ENCODE data around the gene DRC7.

The DRC7 gene

DNA sequence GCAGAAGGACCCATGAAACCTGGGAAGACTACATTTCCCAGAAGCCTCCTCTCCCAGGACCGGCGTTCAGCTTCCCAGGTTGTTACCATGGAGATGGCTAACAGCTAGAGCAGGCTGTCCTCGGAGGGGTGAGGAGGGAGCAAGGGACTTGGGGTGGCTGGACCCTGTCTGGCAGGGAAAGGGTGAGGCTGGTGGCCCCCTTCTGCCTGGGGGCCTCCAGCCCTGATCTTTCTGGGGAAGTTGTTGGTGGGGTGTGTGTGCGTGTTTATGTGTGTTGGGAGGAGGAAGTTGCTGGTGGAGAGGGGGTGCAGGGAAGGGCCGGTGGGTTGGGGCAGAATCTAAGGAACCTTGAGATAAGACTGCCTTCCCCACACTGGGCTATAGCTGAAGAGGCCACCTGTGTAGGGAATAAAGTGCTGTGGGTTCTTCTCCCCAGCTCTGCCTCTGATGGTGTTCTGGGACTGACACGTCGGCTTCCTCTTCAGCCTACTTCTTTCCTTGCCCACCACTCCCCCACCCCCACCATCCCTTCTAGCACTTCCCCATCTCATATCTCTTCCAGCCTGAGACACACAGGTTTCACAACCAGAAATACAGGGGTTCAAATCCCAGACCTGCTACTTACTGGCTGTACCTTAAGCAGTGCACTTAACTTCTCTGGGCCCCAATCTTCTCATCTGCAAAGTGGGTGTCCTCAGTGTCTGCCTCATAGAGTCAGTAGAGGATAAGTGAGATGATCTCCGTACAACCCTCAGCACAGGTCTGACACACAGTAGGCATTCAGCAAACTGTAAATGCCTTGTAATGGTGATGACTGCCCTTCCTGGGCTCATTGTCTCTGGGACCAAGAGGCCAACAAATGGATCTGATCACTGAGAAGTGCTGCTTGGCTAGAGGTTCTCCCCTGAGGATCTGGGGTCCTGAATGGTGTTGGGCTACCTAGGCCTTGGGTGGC, at the start of gene DRC7:
TSS of gene DRC7 (plus strand) at position 82 of the 955 bp plus-strand sequence. CDS start 3,144 bp downstream, outside the sequence.
- DNase-seq, result peak; percentile 36

GRCh38 chr16:57645169-57645568, 49.4 kb upstream of the DRC7 start:
- no peak for DNase-seq

- no peak for DNase-seq
Measured at GRCh38 chr16:57645691-57646387, 48.8 kb upstream of the DRC7 start.

DNA sequence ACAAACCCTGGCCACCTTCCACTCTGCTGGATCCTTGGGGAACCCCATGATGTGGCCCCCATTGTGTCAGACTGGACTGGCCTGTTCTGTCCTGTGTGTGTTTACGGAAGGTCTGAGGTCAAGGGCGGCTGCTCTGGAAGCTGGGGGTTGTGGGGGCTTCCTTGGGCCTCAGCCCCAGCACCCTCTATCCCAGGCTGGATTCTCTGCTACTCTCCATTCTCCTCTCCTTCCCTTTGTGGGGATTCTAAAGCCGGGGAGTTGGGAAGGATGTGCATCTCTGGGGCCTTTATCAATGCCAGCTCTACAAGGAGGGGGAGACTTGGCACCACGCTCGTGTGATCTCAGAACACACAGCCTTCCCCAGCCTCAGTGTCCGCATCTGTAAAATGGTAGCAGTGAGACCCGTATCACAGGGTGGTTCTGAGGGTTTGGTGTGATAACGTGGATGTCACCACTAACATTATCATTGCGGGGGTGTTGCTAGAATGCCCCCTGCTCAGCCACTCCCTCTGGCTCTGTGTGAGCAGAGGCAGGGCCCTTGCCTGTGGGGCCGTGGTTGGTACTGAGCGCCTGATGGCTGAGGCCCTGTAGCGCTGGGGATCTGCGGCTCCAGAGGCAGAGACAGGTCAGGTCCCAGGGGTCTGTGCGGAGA, 48.1 kb upstream of the DRC7 start:
- DNase-seq, result no peak

- DNase-seq, result no peak
Measured at GRCh38 chr16:57647136-57647875, 47.3 kb upstream of the DRC7 start.

GRCh38 chr16:57648125-57648524, 46.5 kb upstream of the DRC7 start:
- no peak for DNase-seq

DNA sequence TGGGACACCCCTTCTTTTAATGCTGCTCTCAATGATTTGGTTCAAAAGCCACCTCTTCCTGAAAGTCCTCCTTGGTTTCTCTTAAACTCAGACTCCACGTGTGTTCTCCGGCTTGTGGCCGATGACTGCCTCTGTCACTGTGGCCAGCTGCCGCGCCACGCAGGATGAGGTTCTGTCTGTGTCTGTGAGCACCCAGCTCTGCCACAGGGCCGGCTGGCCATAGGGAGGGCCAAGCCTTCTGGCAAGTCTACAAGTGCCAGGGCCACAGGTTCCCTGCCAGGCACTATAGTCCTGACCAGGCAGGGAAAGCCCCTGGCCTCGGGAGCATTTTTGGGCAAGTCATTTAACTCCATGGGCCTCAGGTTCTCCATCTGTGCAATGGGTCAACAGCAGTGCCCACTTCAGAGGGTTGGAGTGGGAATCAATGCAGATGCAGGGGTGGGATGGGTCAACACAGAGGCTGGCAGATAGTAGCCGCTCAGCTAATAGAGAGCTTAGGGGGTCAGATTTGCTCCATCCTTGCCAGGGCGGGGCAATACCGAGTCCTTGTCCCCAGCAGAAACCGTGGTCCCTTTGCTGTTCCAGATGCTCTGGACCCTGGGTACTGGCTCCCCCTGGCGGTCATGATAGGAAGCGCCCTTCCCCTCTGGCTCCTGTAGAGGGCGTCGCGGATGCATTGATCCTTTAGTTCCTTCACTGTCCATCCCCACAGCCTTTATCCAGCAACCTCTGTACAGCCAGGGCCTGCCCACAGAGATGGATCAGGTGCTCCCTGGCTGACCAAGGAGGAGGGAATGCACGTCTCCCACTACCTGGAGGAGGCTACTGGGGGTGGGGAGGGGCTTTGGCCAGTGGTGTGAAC, 45.8 kb upstream of the DRC7 start:
- DNase-seq, result peak; percentile 79

DNA sequence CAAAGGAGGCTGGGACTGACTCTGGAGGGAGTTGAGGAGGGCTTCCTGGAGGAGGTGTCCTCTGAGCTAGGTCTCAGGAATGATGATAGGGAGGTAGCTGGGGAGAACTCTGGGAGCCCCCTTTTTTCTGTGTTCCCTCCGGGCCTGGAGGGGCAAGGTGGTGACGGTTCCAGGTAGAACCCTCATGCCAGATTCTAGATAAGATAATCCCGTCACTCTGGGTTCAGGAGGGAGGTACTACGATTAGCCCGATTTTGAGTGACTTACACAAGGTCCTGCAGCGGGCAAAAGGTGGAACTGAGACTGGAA, 45.2 kb upstream of the DRC7 start:
- no peak for DNase-seq

DNA sequence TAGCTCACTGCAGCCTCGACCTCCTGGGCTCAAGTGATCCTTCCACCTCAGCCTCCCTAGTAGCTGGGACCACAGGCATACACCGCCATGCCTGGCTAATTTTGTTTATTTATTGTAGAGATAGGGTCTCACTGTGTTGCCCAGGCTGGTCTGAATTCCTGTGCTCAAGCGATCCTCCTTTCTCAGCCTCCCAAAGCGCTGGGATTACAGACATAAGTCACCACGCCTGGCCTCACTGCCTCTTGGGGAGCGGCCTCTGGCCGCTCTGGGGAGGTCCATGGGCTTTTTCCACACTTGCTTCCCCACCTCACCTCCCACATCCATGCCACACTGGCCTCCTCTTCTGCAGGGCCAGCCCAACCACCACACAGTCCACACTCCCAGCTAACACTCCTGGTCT, 44.8 kb upstream of the DRC7 start:
- DNase-seq, result no peak

GRCh38 chr16:57651344-57652333, 43.0 kb upstream of the DRC7 start:
- DNase-seq, result no peak

- no peak for DNase-seq
Measured at GRCh38 chr16:57652695-57653471, 41.7 kb upstream of the DRC7 start.

DNA sequence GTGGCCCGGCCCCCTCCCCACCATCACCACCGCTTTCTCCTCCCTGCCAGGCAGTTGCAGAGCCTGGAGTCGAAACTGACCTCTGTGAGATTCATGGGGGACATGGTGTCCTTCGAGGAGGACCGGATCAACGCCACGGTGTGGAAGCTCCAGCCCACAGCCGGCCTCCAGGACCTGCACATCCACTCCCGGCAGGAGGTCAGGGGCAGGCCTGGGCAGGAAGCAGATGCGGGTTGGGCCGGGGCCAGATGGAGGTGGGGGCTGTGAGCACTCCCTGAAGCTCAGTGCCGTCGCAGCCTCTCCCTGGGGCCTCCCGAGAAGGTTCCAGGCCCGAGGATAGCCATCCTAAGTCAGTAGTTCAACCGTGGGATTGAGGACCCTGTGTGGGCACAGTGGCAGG, 40.7 kb upstream of the DRC7 start:
- no peak for DNase-seq

DNA sequence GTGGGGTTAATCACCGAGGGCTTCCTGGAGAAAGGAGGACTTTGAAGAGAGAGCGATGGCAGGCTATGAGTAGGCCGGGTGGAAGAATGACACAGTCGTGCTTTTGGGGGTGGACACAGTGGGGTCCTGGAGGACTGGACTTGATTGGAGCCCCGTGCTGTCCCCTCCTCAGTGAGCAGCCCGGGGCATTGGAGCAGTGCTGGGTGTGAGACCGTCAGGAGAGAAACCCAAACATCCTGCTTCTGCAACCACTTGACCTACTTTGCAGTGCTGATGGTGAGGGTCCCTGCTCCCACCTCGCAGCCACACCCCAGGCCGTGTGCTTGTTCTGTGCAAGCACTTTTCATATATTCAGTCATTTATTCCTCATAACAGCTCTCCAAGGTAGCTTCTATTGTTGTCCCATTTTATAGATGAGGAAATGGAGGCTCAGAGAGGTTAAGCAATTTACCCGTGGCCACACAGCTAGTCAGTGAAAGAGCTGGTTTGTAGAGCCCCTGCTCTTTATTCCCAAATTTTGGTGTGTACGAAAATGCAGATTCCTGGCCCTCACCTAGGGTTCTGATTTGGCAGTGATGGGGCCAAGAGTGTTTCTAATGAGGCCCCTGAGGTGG, 38.2 kb upstream of the DRC7 start:
- no peak for DNase-seq

DNA sequence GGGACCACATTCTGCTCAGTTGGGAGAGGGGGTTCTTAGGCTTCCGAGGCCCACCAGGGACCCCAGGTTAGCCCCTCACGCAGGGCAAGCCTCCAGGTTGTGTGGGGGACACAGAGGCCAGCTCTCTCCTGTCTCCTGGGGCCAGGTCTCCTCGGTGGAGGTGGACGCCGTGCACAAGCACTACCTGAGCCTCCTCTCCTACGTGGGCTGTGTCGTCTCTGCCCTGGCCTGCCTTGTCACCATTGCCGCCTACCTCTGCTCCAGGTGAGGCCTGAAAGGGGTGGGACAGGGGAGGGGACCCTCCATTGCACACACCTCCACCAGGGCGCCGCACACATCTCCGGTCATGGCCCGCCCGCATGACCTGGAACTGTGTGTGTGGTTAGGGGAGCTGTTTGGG, 37.4 kb upstream of the DRC7 start:
- DNase-seq, result no peak

DNA sequence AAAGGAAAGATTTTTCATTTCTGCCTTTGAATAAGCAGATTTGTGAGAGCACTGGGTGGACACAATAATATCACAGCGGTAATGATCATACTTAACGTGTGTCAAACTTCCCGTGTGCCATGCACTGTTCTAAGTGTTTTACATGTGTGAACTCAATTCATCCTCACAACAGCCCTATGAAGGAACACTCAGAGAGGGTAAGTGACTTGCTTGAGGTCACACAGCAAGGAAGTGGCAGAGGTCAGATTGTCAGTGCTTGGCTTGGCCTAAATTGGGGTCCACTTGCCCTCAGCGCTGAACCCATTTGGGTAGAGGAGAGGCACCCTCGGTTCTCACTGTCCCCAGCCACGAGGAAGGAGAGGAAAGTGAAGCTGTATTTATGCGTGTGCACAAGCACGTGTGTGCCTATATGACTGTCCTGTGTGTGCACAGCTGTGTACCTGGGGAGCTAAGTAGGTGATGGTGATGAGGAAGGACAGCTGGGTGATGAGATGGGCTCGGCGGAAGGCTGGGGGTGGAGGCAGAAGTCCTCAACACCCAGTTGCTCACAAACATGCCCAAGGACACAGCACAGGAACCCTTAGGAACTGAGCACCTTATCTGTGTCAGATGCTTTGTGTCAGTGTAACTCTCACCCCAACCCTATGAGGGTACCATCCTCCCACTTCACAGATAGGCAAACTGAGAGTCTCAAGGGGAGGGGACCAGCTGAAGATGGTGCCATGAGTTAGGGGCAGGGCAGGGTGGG, 36.3 kb upstream of the DRC7 start:
- DNase-seq, result no peak

DNA sequence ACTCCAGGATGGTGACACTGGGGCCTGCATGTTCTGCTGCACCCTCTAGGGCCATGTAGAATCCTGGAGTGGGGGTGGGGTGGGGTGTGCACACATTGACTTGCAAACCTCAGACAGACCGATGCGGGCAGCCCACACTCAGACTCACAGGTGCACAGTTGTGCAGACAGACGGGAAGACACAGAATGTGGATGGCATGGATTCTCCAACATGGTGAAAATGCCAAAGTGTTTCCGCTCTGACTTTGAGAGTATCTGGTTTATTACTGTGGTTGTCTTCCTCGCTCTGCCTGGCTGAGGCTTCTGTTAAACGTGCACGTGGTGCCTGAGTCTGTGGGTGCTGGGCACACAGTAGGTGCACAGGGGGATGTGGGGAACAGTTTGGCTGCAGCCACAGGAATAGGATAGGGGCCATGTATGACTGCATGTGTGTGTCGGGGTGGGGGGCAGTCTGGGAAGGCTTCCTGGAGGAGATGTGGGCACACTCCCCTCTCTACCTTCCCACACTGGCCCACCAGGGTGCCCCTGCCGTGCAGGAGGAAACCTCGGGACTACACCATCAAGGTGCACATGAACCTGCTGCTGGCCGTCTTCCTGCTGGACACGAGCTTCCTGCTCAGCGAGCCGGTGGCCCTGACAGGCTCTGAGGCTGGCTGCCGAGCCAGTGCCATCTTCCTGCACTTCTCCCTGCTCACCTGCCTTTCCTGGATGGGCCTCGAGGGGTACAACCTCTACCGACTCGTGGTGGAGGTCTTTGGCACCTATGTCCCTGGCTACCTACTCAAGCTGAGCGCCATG, 35.5 kb upstream of the DRC7 start:
- no peak for DNase-seq

DNA sequence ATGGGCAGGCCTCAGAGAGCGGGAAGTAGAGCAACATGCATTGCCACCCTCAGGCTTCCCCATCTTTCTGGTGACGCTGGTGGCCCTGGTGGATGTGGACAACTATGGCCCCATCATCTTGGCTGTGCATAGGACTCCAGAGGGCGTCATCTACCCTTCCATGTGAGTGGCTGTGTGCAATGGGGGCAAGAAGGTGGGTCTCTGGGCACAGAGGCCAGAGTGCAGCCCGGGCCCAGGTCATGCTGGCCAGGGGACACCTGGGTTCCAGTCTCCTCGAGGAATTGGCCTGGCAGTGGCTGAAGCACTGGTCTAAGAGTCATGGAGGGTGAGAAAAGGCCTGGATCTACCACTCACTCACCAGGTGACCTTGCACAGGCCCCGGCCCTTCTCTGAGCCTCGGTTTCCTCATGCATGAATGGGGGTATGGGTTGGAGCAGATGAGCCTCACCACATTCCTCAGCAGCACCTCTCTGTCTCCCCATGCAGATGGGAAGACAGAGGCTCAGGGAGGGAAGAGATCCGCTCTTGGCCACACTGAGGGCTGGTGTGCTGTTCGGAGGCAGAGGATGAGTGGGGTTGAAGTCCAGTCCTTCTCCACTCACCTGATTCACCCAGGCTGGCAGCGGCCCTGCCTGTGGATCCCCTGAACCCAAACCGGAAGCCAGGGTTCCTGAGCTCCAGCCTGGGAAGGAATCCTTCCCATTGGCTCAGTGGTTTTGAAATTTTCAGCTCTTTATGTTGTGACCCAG, 33.7 kb upstream of the DRC7 start:
- DNase-seq, result no peak
